GM12872 (cell line): Measurements from ENCODE around the gene YEATS2.

ENCODE experiments used
- TF ChIP-seq, protein P1 (sequence below): IDR thresholded peaks from 3 replicates; pipeline ENCODE4 v1.5.1; 2011; ENCODE audit warnings: low read depth, mild to moderate bottlenecking, low read length, moderate library complexity; ENCODE audit not compliant: insufficient read depth

YEATS2 gene

GRCh38 chr3:183854318-183855035, 156.9 kb downstream of the YEATS2 start:
- TF ChIP-seq, protein P1, sequence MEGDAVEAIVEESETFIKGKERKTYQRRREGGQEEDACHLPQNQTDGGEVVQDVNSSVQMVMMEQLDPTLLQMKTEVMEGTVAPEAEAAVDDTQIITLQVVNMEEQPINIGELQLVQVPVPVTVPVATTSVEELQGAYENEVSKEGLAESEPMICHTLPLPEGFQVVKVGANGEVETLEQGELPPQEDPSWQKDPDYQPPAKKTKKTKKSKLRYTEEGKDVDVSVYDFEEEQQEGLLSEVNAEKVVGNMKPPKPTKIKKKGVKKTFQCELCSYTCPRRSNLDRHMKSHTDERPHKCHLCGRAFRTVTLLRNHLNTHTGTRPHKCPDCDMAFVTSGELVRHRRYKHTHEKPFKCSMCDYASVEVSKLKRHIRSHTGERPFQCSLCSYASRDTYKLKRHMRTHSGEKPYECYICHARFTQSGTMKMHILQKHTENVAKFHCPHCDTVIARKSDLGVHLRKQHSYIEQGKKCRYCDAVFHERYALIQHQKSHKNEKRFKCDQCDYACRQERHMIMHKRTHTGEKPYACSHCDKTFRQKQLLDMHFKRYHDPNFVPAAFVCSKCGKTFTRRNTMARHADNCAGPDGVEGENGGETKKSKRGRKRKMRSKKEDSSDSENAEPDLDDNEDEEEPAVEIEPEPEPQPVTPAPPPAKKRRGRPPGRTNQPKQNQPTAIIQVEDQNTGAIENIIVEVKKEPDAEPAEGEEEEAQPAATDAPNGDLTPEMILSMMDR, result no peak

DNA sequence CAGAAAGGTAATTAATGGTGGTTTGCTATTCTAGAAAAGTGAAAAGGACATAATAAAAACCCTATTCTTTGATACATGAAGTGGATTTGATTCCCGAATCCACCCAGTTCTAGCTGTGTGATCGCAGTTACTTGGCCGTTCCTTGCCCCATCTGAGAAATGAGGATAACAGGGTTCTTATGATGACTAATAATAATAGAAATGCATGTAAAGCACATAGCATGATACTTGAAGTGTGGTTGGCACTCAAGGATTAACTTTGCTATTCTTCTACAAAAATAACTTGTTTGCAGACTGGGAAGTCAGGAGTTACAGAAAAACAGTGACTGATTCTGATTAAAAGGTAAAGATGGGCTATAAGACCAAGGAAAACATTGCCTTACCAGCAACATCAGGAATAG, 160.3 kb downstream of the YEATS2 start:
- TF ChIP-seq, protein P1, result no peak
